Bronchial epithelial cell (primary cell): ENCODE results near the gene USP48. TPM values are rescaled to one million over a fixed set of nuclear protein-coding genes. Genes with fewer than 3 reads are reported as not detected.

ENCODE experiments used
- DNase-seq: peaks from one replicate; pipeline ENCODE4 v3.0.0-alpha.2; 2010; ENCODE audit warnings: low read depth
- FAIRE-seq: peaks from 2 replicates; lab custom pipeline; 2011; peaks lifted over from hg19 to GRCh38; lab: Jason Lieb, UNC
- H3K27me3 ChIP-seq: 2 replicates; pipeline ENCODE4 v1.5.1; 2011; ENCODE audit warnings: low read length; ENCODE audit not compliant: control insufficient read depth, insufficient read depth
- H3K36me3 ChIP-seq: 2 replicates; pipeline ENCODE4 v1.5.1; 2011; ENCODE audit warnings: low read length; ENCODE audit not compliant: control insufficient read depth, insufficient read depth
- H3K4me3 ChIP-seq: 2 replicates; pipeline ENCODE4 v1.5.1; 2011; ENCODE audit warnings: mild to moderate bottlenecking, low read depth, low read length, control low read depth
- total RNA-seq: library from RNA; depleted of rRNA; stranded (reverse); fragments of >200 nt; gene quantifications from 2 replicates; pipeline ENCODE4 v1.2.1, GENCODE V29; 2014
- TF ChIP-seq, protein P1 (sequence below): IDR thresholded peaks from 2 replicates; pipeline ENCODE4 v1.5.1; 2011; ENCODE audit warnings: mild to moderate bottlenecking, moderate library complexity, low read length, control low read depth, inconsistent platforms; ENCODE audit not compliant: insufficient read depth, severe bottlenecking

USP48 gene
- total RNA-seq, 1 donor from 2014 or later: 23.4 TPM

GRCh38 chr1:21657456-21658190 lies 125.3 kb downstream of the USP48 start:
- TF ChIP-seq, protein P1, sequence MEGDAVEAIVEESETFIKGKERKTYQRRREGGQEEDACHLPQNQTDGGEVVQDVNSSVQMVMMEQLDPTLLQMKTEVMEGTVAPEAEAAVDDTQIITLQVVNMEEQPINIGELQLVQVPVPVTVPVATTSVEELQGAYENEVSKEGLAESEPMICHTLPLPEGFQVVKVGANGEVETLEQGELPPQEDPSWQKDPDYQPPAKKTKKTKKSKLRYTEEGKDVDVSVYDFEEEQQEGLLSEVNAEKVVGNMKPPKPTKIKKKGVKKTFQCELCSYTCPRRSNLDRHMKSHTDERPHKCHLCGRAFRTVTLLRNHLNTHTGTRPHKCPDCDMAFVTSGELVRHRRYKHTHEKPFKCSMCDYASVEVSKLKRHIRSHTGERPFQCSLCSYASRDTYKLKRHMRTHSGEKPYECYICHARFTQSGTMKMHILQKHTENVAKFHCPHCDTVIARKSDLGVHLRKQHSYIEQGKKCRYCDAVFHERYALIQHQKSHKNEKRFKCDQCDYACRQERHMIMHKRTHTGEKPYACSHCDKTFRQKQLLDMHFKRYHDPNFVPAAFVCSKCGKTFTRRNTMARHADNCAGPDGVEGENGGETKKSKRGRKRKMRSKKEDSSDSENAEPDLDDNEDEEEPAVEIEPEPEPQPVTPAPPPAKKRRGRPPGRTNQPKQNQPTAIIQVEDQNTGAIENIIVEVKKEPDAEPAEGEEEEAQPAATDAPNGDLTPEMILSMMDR: no peak
- Histone ChIP-seq H3K27me3 (peaks cover 7% of the 10 kb centered on the region), H3K4me3 (no peak overlapping the region), H3K36me3 (no peaks in the 10 kb centered on the region)
- FAIRE-seq (no peak), DNase-seq (no peak)

- TF ChIP-seq, protein P1: peak; percentile 39
- DNase-seq (peak; percentile 71), FAIRE-seq (no peak)
- Histone ChIP-seq H3K36me3 (no peaks in the 10 kb centered on the region), H3K27me3 (peaks cover 15% of the 10 kb centered on the region), H3K4me3 (no peak overlapping the region)
Measured at GRCh38 chr1:21655748-21656147, 127.2 kb downstream of the USP48 start.

GRCh38 chr1:21655259-21655658 lies 127.7 kb downstream of the USP48 start:
- TF ChIP-seq, protein P1: no peak
- DNase-seq (no peak), FAIRE-seq (no peak)
- Histone ChIP-seq H3K4me3 (no peak overlapping the region), H3K27me3 (peaks cover 15% of the 10 kb centered on the region), H3K36me3 (no peaks in the 10 kb centered on the region)

- Histone ChIP-seq H3K27me3 (peaks cover 9% of the 10 kb centered on the region), H3K4me3 (no peak overlapping the region), H3K36me3 (no peaks in the 10 kb centered on the region)
- DNase-seq (no peak), FAIRE-seq (no peak)
- TF ChIP-seq, protein P1: no peak
Measured at GRCh38 chr1:21654209-21654608, 128.7 kb downstream of the USP48 start.

- DNase-seq (no peak), FAIRE-seq (no peak)
- no peak overlapping the region for H3K4me3 ChIP-seq
- H3K27me3 ChIP-seq: peaks cover 9% of the 10 kb centered on the region
- no peaks in the 10 kb centered on the region for H3K36me3 ChIP-seq
- TF ChIP-seq, protein P1: no peak
Measured at GRCh38 chr1:21653744-21654100, 129.2 kb downstream of the USP48 start.
